Measurements from ENCODE around the gene TRPM2. TPM values are rescaled to one million over a fixed set of nuclear protein-coding genes. Genes with fewer than 3 reads are reported as not detected.
"Not testable (repeated sequence)": the region's sequence is repeated elsewhere in the genome, so short reads cannot be mapped to it uniquely, and the experiment has no call there.

The TRPM2 gene
- total RNA-seq, 2 experiments from 2014 or later: 6.5 to 6.8 TPM

- ChIA-PET CTCF (no interaction called here), POLR2A (no interaction called here)
Measured at GRCh38 chr21:44350773-44351481, 2.5 kb upstream of the TRPM2 start.

- POLR2A ChIA-PET: interaction anchor here (0.6 kb wide), 1 partner anchor 95 kb away, joined by 4 read pairs; no protein-coding TSS in a partner anchor
- CTCF ChIA-PET: no interaction called here
Measured at GRCh38 chr21:44351535-44352252, 1.7 kb upstream of the TRPM2 start.

- ChIA-PET POLR2A (interaction anchor here (0.6 kb wide), 1 partner anchor 96 kb away, joined by 4 read pairs; no protein-coding TSS in a partner anchor), CTCF (no interaction called here)
Measured at GRCh38 chr21:44352253-44352860, 1.1 kb upstream of the TRPM2 start.

- POLR2A ChIA-PET: no interaction called here
- CTCF ChIA-PET: no interaction called here
Measured at GRCh38 chr21:44354001-44354405, 582 bp downstream of the TRPM2 start.

GRCh38 chr21:44354775-44355771 is 1.7 kb downstream of the TRPM2 start:
- ChIA-PET POLR2A (no interaction called here), CTCF (no interaction called here)

GRCh38 chr21:44356160-44356559 is 2.7 kb downstream of the TRPM2 start:
- ChIA-PET CTCF (no interaction called here), POLR2A (interaction anchor here (0.7 kb wide), 1 partner anchor 139 kb away, joined by 3 read pairs; no protein-coding TSS in a partner anchor)

GRCh38 chr21:44356636-44357035 is 3.2 kb downstream of the TRPM2 start:
- ChIA-PET CTCF (no interaction called here), POLR2A (interaction anchor here (0.7 kb wide), 1 partner anchor 139 kb away, joined by 3 read pairs; no protein-coding TSS in a partner anchor)

GRCh38 chr21:44357064-44357837 is 3.8 kb downstream of the TRPM2 start:
- ChIA-PET POLR2A (no interaction called here), CTCF (no interaction called here)

- ChIA-PET CTCF (no interaction called here), POLR2A (no interaction called here)
Measured at GRCh38 chr21:44359396-44359795, 6.0 kb downstream of the TRPM2 start.

GRCh38 chr21:44360159-44360558 is 6.7 kb downstream of the TRPM2 start:
- ChIA-PET CTCF (no interaction called here), POLR2A (no interaction called here)

GRCh38 chr21:44361903-44362302 is 8.5 kb downstream of the TRPM2 start:
- POLR2A ChIA-PET: not testable (repeated sequence)
- CTCF ChIA-PET: interaction anchor here (0.7 kb wide), 1 partner anchor 28 kb away, joined by 3 read pairs; no protein-coding TSS in a partner anchor

- ChIA-PET POLR2A (no interaction called here), CTCF (no interaction called here)
Measured at GRCh38 chr21:44363278-44363677, 9.9 kb downstream of the TRPM2 start.

- ChIA-PET CTCF (no interaction called here), POLR2A (no interaction called here)
Measured at GRCh38 chr21:44364151-44365053, 11.0 kb downstream of the TRPM2 start.

- CTCF ChIA-PET: no interaction called here
- POLR2A ChIA-PET: no interaction called here
Measured at GRCh38 chr21:44365251-44365966, 12.0 kb downstream of the TRPM2 start.

GRCh38 chr21:44365967-44366585 is 12.7 kb downstream of the TRPM2 start:
- POLR2A ChIA-PET: no interaction called here

GRCh38 chr21:44366586-44367211 is 13.3 kb downstream of the TRPM2 start:
- CTCF ChIA-PET: no interaction called here
- POLR2A ChIA-PET: no interaction called here

More at GRCh38 chr21:44365967-44366585, 12.7 kb downstream of the TRPM2 start:
- CTCF ChIA-PET: no interaction called here
